GM13977 (cell line): ENCODE data around the gene ISYNA1.
"Not testable (repeated sequence)": the region's sequence is repeated elsewhere in the genome, so short reads cannot be mapped to it uniquely, and the experiment has no call there.

Source experiments
- DNase-seq: peaks from one replicate; pipeline ENCODE4 v3.0.0; 2012; ENCODE audit warnings: low spot score
- in situ Hi-C: fragments of 300-500 bp; cut with MboI; formaldehyde crosslinking; loops from one replicate; pipeline ENCODE4 v1.12.0; 2022; ENCODE audit warnings: low sequenced_read_pairs, low pct_unique_long_range_greater_than_20kb, mixed read lengths, inconsistent platforms; ENCODE audit not compliant: unreplicated experiment
- TF ChIP-seq, protein P1 (sequence below): IDR thresholded peaks from 2 replicates; pipeline ENCODE4 v1.5.1; 2012; ENCODE audit warnings: mild to moderate bottlenecking, control low read depth; ENCODE audit not compliant: insufficient read depth; ENCODE audit errors: extremely low read depth, missing control alignments

The ISYNA1 gene

DNA sequence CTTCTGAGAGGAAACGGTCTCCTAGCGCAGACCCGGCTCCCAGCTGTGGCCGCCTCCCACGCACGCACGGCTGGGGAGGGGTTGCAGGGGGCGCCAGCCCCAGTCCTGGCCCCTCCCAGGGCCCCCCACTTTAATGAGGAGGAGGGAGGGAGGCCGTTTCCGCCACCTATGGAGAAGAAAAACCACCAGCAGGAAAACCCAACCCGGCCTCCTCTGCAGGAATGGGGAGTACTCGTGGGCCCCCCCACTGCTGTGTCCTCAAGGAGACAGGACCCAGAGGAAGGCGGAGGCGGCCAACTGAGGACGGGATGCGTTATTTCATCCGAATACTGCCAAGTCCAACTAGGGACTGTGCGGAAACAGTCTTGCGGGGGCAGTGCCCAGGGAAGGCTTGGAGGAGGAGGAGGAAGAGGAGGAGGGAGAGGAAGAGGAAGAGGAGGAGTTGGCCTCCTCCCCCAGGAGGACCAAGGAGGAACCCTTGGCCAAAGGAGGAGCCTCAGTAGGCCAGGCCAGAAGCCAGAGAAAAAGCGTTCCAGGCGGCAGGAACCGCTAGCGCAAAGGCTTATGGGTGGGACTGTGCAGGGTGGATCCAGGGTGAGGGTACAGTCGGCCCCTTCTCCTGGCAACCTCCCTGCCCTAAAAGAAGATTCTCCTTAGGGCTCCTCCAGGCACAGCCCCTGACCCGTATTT lies 22.6 kb downstream of the ISYNA1 start:
- in situ Hi-C loops = no loop called here
- no peak for DNase-seq
- TF ChIP-seq, protein P1, sequence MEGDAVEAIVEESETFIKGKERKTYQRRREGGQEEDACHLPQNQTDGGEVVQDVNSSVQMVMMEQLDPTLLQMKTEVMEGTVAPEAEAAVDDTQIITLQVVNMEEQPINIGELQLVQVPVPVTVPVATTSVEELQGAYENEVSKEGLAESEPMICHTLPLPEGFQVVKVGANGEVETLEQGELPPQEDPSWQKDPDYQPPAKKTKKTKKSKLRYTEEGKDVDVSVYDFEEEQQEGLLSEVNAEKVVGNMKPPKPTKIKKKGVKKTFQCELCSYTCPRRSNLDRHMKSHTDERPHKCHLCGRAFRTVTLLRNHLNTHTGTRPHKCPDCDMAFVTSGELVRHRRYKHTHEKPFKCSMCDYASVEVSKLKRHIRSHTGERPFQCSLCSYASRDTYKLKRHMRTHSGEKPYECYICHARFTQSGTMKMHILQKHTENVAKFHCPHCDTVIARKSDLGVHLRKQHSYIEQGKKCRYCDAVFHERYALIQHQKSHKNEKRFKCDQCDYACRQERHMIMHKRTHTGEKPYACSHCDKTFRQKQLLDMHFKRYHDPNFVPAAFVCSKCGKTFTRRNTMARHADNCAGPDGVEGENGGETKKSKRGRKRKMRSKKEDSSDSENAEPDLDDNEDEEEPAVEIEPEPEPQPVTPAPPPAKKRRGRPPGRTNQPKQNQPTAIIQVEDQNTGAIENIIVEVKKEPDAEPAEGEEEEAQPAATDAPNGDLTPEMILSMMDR = no peak

DNA sequence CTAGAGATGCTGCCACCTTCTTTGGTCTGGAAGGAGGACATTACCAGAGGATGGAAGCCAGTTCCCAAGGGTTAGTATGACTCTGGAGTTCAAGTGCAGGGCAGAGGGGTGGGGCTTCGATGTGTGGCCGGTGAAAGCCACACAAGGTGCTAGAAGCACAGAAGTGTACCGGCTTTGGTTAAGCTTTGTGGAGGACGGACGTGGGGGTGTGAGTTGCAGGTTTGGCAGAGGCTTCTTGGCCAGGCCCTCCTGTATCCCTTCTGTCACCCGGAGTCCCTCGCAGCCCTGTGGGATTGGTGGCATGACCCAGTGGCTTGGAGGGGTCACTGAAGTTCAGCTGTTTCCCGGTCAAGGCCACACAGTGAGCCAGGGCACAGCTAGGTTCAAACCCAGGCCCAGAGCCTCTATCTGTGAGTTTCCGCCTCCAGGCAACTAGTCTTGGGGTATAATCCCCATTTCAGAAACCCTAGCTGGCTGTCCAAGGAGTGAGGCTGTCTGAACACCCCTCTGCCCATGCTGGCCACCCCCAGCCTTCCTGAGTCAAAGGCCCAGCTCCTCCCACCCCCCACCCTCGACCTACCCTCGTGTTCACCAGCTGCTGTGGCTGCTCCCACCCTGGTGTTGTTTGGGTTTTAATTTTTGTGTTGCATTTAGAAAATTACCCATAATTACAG lies 23.3 kb downstream of the ISYNA1 start:
- DNase-seq = no peak
- TF ChIP-seq, protein P1 = no peak
- in situ Hi-C loops = no loop called here

DNA sequence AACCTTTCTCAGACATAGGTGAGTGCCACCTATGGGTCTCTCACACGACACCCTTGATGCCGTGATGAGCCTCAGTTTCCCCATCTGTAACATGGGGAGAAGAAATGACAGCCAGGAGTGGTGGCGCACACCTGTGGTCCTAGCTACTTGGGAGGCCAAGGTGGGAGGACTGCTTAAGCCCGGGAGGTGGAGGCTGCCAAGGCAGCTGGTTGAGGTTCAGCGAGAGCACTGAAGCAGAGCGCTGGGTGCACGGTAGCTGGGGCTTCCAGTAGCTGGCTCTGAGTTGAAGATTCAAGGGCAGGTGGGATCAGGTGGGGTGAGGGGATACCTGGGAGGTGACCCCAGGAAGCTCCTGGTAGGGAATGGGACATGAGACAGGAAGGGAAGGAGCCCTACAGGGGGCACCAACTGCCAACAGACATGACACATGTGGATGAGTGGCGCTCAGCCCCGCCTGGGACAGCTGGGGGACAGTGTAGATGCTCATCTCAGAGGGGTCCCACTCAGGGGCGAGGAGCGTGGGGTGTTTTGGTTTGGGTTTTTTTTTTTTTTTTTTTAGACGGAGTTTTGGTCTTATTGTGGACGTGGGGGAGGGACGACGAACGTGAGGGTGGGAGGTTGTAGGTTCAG lies 25.2 kb downstream of the ISYNA1 start:
- TF ChIP-seq, protein P1 = no peak
- in situ Hi-C loops = no loop called here
- DNase-seq = no peak

DNA sequence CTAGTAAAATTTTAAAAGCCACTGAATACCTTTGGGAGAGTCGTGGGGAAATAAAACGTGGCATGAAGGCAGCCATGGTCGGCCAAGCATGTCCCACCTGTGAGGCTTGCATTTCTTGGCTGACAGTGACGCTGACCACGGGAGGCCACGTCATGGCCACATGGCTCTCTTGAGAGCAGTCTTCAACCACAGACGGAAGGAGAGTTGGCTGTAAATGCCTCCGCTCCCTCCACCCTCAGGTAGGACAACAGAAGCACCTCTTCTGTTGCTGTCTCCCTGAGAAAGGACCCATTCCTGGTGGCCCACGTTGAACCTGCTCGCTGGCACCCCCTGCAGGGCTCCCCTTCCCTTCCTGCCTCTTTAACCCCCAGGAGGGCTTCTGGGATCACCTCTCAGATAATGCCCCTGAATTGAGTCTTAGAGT lies 29.9 kb downstream of the ISYNA1 start:
- in situ Hi-C loops = no loop called here
- TF ChIP-seq, protein P1 = peak; percentile 58
- DNase-seq = peak; percentile 79

DNA sequence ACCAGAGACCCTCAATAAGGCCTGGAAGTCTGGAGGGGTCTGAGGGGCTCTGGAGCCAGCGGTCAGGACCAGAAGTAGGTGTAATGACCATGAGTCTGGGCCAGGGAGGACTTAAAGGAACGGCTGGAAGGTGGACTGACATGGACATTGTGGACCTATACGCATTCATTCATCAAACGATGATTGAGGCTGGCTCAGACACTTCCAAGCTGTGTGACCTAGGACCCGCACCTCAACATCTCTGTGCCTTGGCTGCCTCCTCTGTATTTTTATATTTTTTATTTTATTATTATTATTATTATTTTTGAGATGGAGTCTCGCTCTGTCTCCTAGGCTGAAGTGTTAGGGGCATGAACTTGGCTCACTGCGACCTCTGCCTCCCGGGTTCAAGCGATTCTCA lies 31.2 kb downstream of the ISYNA1 start:
- no peak for DNase-seq
- TF ChIP-seq, protein P1 = no peak
- in situ Hi-C loops = no loop called here

DNA sequence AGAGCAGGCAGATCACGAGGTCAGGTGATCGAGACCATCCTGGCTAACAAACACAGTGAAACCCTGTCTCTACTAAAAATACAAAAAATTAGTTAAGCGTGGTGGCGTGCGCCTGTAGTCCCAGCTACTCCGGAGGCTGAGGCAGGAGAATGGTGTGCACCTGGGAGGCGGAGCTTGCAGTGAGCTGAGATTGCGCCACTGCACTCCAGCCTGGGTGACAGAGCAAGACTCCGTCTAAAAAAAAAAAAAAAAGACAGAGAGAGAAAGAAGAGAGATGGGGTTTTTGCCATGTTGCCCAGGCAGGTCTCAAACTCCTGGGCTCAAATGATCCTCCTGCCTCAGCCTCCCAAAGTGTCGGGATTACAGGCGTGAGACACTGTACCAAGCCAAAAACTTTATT lies 32.2 kb downstream of the ISYNA1 start:
- in situ Hi-C loops, DNase-seq: not testable (repeated sequence)

DNA sequence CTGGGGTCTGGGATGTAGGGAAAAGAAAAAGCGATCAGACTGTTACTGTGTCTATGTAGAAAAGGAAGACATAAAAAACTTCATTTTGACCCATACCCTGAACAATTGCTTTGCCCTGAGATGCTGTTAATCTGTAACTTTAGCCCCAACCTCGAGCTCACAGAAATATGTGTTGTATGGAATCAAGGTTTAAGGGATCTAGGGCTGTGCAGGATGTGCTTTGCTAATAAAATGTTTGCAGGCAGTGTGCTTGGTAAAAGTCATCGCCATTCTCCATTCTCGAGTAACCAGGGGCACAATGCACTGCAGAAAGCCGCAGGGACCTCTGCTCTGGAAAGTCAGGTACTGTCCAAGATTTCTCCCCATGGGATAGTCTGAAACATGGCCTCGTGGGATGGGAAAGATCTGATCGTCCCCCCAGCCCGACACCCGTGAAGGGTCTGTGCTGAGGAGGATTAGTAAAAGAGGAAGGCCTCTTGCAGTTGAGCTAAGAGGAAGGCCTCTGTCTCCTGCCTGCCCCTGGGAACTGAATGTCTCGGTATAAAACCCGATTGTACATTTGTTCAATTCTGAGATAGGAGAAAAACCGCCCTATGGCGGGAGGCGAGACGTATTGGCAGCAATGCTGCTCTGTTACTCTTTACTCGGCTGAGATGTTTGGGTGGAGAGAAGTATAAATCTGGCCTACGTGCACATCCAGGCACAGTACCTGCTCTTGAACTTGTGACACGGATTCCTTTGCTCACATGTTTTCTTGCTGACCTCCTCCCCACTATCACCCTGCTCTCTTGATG lies 35.3 kb downstream of the ISYNA1 start:
- DNase-seq, in situ Hi-C loops: not testable (repeated sequence)
